Muscle of leg (tissue), 11 donors: Measurements from ENCODE around the gene PLEKHA1. TPM values are rescaled to one million over a fixed set of nuclear protein-coding genes. Genes with fewer than 3 reads are reported as not detected.

Experiments
- DNase-seq: peaks from one replicate; pipeline ENCODE4 v3.0.0; 2013
- H3K27ac ChIP-seq: one replicate; pipeline ENCODE4 v1.5.1; 2013; ENCODE audit warnings: mild to moderate bottlenecking, low read length, control low read depth
- H3K27me3 ChIP-seq: one replicate; pipeline ENCODE4 v1.6.1; 2013; ENCODE audit warnings: low read length; ENCODE audit not compliant: control insufficient read depth, insufficient read depth
- H3K36me3 ChIP-seq: one replicate; pipeline ENCODE4 v1.6.1; 2013; ENCODE audit warnings: low read length; ENCODE audit not compliant: control insufficient read depth, insufficient read depth
- H3K4me1 ChIP-seq: one replicate; pipeline ENCODE4 v1.6.1; 2013; ENCODE audit warnings: low read length; ENCODE audit not compliant: control insufficient read depth, insufficient read depth
- H3K4me3 ChIP-seq: one replicate; pipeline ENCODE4 v1.5.1; 2013; ENCODE audit warnings: low read length, control low read depth
- H3K9me3 ChIP-seq: replicated peaks from 2 replicates; pipeline ENCODE4 v1.6.1; 2013; ENCODE audit warnings: low read depth, low read length; ENCODE audit not compliant: control insufficient read depth
- WGBS: methylation state at CpG from one replicate; pipeline ENCODE4 v1.1.5; 2013; ENCODE audit warnings: missing lambda C conversion rate; ENCODE audit not compliant: insufficient coverage; 5-methylcytosine and 5-hydroxymethylcytosine counted together
- polyA plus RNA-seq, 8 donors: library from polyadenylated mRNA; unstranded; fragments of 120-200 nt; gene quantifications; one replicate each; pipeline versions ENCODE4 v1.2.1 to v1.2.3, GENCODE V29; 2013; ENCODE audit warnings: inconsistent platforms in 1 of 8, low replicate concordance in 1 of 8; ENCODE audit not compliant: insufficient read length in 8 of 8, insufficient read depth in 1 of 8
- total RNA-seq: library from RNA; stranded (reverse); fragments of 120-200 nt; gene quantifications from one replicate; pipeline ENCODE4 v1.2.4, GENCODE V29; 2013

The PLEKHA1 gene
- total and polyA plus RNA-seq, 9 donors: 22.0 to 36.3 (median 29.9) TPM

DNA sequence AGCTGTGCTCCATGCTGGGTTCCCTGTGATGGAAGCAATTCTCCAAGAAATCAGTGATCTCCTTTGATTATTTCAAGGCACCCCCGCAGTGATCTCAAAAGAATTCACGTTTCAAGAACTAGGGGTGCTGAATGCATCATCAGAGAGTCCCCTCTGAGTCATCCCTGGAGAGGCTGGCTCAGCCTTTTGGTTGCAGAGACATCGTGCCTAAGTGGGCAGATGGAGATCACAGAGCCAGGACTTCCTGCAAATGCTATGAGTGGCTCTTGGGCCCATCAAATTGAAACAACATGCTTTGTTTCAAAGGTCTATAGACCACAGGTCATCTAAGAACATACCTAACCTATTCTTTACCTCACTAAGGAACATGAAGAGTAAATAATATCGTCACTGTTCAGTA is 41.5 kb upstream of the PLEKHA1 start:
- 53% methylated on average over 3 of the region's 4 CpGs for WGBS
- no peaks in the 10 kb centered on the region for H3K4me1 ChIP-seq
- no peaks in the 10 kb centered on the region for H3K9me3 ChIP-seq
- no peak overlapping the region for H3K4me3 ChIP-seq
- no peaks in the 10 kb centered on the region for H3K36me3 ChIP-seq
- peaks cover 13% of the 10 kb centered on the region for H3K27me3 ChIP-seq
- no peak for DNase-seq
- H3K27ac ChIP-seq: no peak overlapping the region

DNA sequence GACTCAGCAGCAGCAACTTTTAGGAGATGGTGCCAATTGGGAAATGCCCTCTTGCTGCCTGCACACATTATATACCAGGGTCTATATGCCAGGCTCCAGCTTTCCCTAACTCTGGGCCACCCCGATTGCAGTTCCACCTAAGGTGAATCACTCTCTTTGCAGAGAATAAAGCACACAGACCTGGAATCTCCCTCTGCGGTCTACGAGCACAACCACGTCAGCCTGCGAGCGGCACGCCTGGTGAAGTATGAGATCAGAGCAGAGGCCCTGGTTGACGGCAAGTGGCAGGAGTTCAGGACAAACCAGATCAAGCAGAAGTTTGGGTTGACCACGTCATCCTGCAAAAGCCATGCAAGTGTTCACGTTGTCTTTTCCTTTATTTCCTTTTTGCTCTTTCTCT is 38.2 kb upstream of the PLEKHA1 start:
- no peak overlapping the region for H3K27ac ChIP-seq
- H3K4me1 ChIP-seq: no peaks in the 10 kb centered on the region
- 87% methylated on average over 9 of the region's 10 CpGs for WGBS
- H3K9me3 ChIP-seq: no peaks in the 10 kb centered on the region
- no peak overlapping the region for H3K4me3 ChIP-seq
- DNase-seq: no peak
- H3K27me3 ChIP-seq: peaks cover 7% of the 10 kb centered on the region
- H3K36me3 ChIP-seq: no peaks in the 10 kb centered on the region

GRCh38 chr10:122336961-122337360 is 37.5 kb upstream of the PLEKHA1 start:
- H3K36me3 ChIP-seq: no peaks in the 10 kb centered on the region
- no peaks in the 10 kb centered on the region for H3K9me3 ChIP-seq
- H3K4me1 ChIP-seq: no peaks in the 10 kb centered on the region
- H3K27ac ChIP-seq: no peak overlapping the region
- no CpG with 5 or more reads among the region's 3 CpGs for WGBS
- peaks cover 5% of the 10 kb centered on the region for H3K27me3 ChIP-seq
- no peak for DNase-seq
- no peak overlapping the region for H3K4me3 ChIP-seq

- peaks cover 2% of the 10 kb centered on the region for H3K27me3 ChIP-seq
- no peak for DNase-seq
- 76% methylated on average over 2 of the region's 15 CpGs for WGBS
- no peaks in the 10 kb centered on the region for H3K4me1 ChIP-seq
- H3K27ac ChIP-seq: no peak overlapping the region
- H3K4me3 ChIP-seq: no peak overlapping the region
- H3K9me3 ChIP-seq: no peaks in the 10 kb centered on the region
- H3K36me3 ChIP-seq: no peaks in the 10 kb centered on the region
These were observed 35.7 kb upstream of the PLEKHA1 start for GRCh38 chr10:122338609-122339441.

- no peaks in the 10 kb centered on the region for H3K4me1 ChIP-seq
- H3K36me3 ChIP-seq: no peaks in the 10 kb centered on the region
- H3K4me3 ChIP-seq: no peak overlapping the region
- H3K27ac ChIP-seq: no peak overlapping the region
- WGBS: 45% methylated on average over 7 of the region's 11 CpGs
- DNase-seq: peak; percentile 57
- H3K27me3 ChIP-seq: peaks cover 1% of the 10 kb centered on the region
- no peaks in the 10 kb centered on the region for H3K9me3 ChIP-seq
These were observed 33.2 kb upstream of the PLEKHA1 start for GRCh38 chr10:122341141-122341810.

DNA sequence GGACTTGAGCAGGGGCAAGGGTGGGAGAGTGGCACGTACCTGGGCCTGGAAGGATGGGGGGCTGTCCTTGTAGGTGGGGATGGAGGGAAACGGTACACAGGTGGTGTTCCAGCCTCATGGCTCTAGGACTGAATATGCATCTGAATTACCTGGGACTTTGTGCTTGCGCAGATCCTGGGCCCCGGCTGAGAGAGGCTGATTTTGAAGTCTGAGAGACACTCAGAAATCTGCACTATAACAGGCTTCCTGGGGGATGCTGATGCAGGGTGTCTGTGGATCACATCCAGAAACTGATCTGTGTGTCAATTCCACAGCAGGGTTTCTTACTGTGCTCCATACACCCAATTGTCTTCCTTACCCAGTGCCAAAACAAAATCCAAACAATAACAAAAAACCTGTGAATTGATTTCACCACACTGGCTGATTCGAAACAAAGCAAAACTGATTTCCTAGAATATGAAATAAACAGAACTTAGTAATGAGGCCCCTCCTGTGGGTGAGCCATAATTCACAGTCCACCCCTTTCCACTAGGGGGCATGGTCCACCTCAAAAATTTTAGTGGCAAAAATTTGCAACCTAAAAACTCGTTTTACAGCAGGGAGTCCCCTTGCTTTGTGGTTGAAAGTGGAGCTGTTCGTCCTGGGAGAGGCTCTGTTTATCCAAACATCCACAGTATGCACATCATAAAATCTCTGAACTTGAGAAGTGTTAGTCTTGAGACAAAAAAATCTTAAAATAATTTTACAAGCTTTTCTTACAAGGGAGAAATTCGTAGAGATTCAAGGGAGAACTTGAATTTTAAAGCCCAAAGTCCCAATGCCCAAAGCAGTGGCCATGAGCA is 32.0 kb upstream of the PLEKHA1 start:
- Histone ChIP-seq H3K4me1 (no peaks in the 10 kb centered on the region), H3K9me3 (no peaks in the 10 kb centered on the region), H3K27me3 (peaks cover 3% of the 10 kb centered on the region), H3K27ac (no peak overlapping the region), H3K4me3 (no peak overlapping the region), H3K36me3 (no peaks in the 10 kb centered on the region)
- DNase-seq: peak; percentile 72
- WGBS: 76% methylated on average over 3 of the region's 8 CpGs

GRCh38 chr10:122343135-122343800 is 31.2 kb upstream of the PLEKHA1 start:
- no peak for DNase-seq
- Histone ChIP-seq H3K27ac (no peak overlapping the region), H3K4me3 (no peak overlapping the region), H3K9me3 (no peaks in the 10 kb centered on the region), H3K4me1 (no peaks in the 10 kb centered on the region), H3K36me3 (no peaks in the 10 kb centered on the region), H3K27me3 (peaks cover 3% of the 10 kb centered on the region)
- WGBS: 80% methylated on average over 8 of the region's 11 CpGs

DNA sequence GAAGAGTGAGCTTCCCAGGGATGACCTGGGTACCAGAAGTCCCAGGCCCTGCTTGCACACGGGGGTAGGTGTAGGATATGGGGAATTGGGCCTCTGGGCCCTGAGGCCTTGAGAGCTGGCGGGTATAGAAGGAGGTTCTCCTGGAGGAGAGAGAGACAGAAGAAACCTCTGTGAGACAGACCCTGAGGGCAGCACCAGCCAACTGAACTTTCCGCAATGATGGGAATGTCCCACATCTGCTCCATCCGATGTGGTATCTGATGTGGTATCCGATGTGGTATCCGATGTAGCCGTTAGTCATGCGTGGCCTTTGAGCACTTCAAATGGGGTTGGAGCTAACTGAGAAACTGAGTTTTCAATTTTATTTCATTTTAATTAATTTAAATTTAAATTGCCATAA is 30.6 kb upstream of the PLEKHA1 start:
- DNase-seq: no peak
- H3K27ac ChIP-seq: no peak overlapping the region
- H3K36me3 ChIP-seq: no peaks in the 10 kb centered on the region
- no peaks in the 10 kb centered on the region for H3K4me1 ChIP-seq
- H3K9me3 ChIP-seq: no peaks in the 10 kb centered on the region
- H3K27me3 ChIP-seq: peaks cover 3% of the 10 kb centered on the region
- no peak overlapping the region for H3K4me3 ChIP-seq
- WGBS: 86% methylated on average over 2 of the region's 8 CpGs

GRCh38 chr10:122344741-122345258 is 29.7 kb upstream of the PLEKHA1 start:
- H3K27me3 ChIP-seq: peaks cover 3% of the 10 kb centered on the region
- H3K27ac ChIP-seq: no peak overlapping the region
- H3K4me3 ChIP-seq: no peak overlapping the region
- no peaks in the 10 kb centered on the region for H3K36me3 ChIP-seq
- 91% methylated on average over 3 of the region's 9 CpGs for WGBS
- no peaks in the 10 kb centered on the region for H3K4me1 ChIP-seq
- no peak for DNase-seq
- no peaks in the 10 kb centered on the region for H3K9me3 ChIP-seq
